ENCODE results near the gene BBIP1.

GRCh38 chr10:110863361-110863760 is 55.6 kb downstream of the BBIP1 start:
- no peak for TF ChIP-seq CTCF (conservative IDR thresholded peaks at IDR 0.05; ENCODE audit: low read length)
- TF ChIP-seq EZH2phosphoT487 (IDR thresholded peaks at IDR 0.05; ENCODE audit: borderline replicate concordance, low read depth, low read length) = no peak
